ENCODE results near the gene AVPR1A.
"Not testable (repeated sequence)": the region's sequence is repeated elsewhere in the genome, so short reads cannot be mapped to it uniquely, and the experiment has no call there.

AVPR1A gene

GRCh38 chr12:63150713-63151622 lies at the start of gene AVPR1A:
AVPR1A (minus strand) TSS chr12:63151201; CDS start chr12:63150836, 365 bp downstream.
- DNase-seq: no peak

DNA sequence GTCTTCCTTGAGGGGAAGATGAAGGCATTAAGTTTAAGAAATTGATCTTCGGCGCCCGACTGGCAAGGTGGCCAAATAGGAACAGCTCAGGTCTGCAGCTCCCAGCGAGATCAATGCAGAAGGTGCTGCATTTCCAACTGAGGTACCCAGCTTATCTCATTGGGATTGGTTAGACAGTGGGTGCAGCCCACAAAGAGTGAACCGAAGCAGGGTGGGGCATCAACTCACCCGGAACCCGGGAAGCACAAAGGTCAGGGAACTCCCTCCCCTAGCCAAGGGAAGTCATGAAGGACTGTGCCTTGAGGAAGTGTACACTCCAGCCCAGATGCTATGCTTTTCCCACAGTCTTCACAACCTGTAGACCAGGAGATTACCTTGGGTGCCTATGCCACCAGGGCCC lies 45.2 kb upstream of the AVPR1A start:
- no peak for DNase-seq

DNA sequence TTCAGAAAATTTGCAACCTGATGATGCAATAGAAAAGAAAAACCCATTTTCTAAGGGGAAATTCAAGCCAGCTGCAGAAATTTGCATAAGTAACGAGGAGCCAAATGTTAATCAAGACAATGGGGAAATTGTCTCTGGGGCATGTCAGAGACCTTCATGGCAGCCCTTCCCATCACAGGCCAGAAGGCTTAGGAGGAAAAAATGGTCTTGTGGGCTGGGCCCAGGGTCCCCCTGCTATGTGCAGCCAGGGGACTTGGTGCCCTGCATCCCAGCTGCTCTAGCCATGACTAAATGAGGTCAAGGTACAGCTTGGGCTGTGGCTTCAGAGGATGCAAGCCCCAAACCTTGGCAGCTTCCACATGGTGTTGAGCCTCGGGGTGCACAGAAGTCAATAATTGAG lies 28.2 kb upstream of the AVPR1A start:
- no peak for DNase-seq

DNA sequence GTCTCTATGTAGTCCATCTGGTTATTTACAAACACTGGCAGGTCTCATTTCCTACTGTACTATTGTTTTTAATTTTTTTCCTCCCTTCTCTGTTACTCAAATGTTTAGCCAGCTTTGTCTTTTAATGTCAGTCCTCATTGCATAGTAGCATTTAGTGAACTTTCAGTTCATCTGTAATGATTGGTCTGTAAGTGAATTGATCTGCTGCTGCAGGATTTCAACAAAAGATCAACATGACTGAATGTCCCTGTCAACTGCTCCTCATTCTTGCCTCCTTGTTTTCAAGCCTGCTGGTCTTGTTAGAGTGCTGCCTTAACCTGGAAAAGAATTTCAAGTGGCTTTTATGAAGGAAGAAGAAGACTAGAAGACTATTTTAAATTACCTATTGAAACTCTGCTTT lies 19.3 kb upstream of the AVPR1A start:
- DNase-seq: no peak

DNA sequence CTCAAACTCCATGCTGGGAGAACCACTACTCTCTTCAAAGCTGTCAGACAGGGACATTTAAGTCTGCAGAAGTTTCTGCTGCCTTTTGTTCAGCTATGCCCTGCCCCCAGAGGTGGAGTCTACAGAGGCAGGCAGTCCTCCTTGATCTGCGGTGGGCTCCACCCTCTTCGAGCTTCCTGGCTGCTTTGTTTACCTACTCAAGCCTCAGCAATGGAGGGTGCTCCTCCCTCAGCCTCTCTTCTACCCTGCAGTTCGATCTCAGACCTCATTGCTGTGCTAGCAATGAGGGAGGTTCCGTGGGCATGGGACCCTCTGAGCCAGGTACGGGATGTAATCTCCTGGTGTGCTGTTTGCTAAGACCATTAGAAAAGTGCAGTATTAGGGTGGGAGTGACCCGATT lies 16.7 kb upstream of the AVPR1A start:
- DNase-seq: not testable (repeated sequence)

GRCh38 chr12:63164911-63165310 lies 13.9 kb upstream of the AVPR1A start:
- DNase-seq: no peak

- no peak for DNase-seq
Measured at GRCh38 chr12:63163541-63163940, 12.5 kb upstream of the AVPR1A start.

DNA sequence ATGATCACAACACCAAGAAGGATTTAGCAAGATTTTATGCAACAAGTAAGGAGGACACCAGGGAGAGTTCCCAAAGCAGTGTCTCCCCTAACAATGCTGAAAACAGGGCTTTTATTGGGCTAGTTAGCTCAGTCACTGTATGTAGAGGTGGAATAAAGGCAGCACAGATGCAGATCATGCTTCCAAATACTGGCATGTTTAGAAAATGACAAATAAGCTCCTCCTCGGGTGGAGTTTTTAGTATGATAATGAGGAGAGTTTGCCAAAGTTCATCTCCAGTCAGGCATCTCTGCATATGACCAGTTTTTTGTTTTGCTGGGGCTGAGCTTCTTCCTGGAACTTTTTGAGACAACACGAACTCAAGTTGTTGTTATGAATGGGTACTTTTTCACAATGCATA lies 4.4 kb upstream of the AVPR1A start:
- no peak for DNase-seq

GRCh38 chr12:63154560-63154959 lies 3.6 kb upstream of the AVPR1A start:
- DNase-seq: no peak

DNA sequence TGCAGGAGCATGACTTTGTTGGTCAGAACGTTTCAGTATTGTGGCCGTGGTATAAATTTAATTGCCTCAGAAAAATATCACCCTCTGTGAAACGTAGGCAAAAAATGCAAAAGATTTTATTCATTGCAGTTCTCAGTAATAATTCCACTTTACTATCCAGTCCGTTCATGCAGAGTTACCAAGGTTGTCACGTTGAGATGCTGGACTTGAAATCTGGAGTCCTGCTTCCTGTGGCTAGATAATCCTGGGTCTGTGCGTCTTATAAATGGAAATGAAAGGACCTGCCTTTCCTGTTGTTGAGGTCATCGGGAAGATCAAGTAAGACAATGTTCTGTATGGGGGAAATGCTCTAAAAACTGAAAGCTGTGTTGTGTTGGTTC lies 1.3 kb upstream of the AVPR1A start:
- DNase-seq: no peak

DNA sequence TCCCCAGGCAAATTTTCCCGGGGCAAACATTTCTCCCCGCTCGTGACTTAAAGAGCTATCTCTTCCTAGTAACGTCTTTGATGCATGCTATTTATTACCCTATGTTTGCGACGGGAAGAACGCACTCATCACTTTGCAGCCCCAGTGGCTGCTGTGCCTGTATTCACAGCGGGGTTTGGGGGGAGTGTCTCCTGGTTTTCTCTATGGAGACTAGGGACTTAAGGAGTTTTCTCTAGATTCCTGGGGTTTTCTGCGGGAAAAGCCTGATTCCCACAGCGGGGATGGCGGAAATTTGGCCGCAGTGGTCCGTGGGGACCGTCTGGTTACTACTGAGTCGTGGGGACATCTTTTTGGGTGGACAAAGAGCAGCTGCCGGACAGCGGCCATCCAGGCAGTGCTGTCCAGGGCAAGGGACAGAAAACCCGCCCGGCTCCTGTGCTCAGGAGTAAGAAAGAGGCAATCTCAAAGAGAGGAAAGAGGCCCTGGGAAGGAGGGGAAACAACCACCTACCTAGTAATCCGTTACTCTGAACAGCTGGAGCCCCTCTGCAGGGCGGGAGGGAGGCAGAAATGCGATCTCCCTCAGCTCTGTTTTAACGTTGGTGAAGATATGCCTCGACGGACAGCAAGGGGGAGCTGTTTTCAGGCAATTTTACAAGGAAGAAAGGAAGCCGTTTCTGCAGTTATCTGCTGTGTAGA lies 771 bp upstream of the AVPR1A start:
- DNase-seq: peak; percentile 9 to 53

DNA sequence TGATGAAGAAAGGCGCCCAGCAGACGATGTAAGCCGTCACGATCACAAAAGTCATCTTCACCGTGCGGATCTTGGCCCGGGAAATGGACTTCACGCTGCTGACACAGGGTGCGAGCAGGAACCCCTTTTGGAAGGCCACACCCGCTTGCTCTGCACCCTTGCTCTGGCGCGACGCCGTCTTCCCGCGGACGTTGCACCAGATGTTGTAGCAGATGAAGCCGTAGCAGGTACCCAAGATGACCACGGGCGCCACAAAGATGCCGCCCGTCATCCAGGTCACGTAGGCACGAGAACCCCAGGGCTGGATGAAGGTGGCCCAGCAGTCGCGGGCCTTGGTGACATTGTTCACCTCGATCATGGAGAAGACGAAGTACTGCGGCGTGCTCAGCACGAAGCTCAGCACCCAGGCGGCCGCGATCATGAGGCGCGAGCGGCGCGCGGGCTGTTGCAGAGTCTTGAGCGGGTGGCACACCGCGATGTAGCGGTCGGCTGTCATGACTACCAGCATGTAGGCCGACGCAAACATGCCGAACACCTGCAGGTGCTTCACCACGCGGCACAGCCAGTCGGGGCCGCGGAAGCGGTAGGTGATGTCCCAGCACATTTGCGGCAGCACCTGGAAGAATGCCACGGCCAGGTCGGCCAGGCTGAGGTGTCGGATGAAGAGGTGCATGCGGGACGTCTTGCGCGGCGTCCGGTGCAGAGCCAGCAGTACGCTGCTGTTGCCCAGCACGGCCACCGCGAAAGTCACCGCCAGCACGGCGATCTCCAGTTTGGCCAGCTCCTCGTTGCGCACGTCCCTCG lies 890 bp downstream of the AVPR1A start:
- no peak for DNase-seq

GRCh38 chr12:63144556-63144955 lies 6.4 kb downstream of the AVPR1A start:
- no peak for DNase-seq

DNA sequence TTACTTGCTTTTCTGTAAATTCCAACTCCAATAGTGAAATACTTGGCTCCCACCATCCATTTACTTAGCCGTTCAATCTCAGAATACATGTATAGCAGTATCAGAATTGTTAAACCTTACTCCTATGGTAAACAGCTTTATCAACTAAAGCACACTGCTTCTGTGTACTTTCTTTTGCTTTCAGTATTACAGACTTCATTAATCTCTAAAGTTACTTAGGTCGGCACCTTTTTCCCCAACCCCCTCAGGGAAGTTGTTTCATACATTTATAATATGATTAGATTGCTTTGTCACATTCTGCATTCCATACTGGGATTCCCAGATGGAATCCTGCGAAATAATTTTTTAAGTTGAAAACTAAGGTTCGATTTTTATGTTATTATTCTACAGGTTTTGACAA lies 12.5 kb downstream of the AVPR1A start:
- DNase-seq: no peak

DNA sequence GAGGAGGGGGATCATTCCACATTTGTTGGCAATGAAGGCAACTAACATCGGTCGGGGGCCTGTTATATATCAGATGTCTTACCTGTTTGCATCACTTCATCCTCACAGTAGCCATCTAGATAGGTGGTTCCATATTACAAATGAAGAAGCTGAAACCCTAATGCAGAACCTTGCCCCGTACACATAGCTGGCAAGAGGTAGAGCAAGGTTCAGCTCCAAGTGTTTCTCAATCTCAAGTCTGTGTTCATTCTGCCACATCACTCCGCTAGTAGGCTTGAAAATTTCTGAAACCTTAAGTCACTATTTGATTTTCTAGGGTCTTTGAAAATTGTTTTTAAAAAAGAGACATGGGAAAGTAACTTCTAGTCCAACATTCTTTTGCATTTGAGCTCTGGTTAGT lies 17.0 kb downstream of the AVPR1A start:
- DNase-seq: no peak

- no peak for DNase-seq
Measured at GRCh38 chr12:63132201-63132600, 18.8 kb downstream of the AVPR1A start.

GRCh38 chr12:63129927-63130326 lies 21.1 kb downstream of the AVPR1A start:
- no peak for DNase-seq

DNA sequence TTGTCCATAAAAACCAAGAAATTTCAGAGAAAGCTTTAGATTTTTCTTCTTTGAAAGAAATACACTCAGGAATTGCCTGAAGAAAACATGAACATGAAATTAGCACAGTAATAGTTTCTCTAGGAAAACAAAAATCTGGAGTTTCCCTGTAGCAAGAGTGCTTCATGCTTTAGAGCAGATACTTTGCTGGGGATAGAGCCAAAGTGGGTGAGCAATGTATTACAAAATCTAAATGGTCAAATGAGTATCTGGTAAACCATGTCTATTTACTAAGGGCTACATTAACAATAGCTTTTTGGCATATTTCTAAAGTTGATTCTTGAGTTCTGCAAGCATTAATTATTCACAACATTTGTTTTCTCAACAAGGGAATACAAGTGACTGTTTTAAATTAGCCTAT lies 26.2 kb downstream of the AVPR1A start:
- no peak for DNase-seq

DNA sequence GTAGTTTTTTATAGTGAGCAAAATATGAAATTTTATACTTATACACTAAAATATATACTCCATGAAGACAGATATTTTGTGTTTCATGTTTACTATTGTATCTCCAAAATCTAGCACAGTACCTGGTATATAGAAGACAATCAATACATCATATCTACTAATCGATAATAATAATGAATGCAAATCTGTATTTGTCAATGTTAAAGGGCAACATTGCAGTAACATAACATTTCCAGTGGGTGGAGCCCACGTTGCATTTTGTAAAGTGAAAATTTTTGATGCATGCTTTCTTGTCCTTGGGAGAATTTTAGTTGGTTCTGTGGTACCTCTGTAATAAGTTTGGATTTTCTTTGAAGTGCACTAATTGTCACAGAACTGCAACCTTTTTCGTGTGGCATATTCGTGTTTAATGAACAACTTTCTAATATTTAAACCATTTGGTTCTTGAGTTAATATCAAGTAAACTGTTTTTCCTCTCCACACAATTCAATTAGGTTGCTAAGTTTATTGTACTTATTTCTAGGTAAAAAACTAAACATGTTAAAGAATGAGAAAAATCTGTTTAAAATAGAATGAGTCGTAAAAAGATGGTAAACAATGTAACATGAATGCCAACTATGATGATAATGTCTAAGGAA lies 47.4 kb downstream of the AVPR1A start:
- DNase-seq: peak in 1 of 2 experiments; percentile 22

GRCh38 chr12:63101920-63102319 lies 49.1 kb downstream of the AVPR1A start:
- no peak for DNase-seq

GRCh38 chr12:63098851-63099250 lies 52.1 kb downstream of the AVPR1A start:
- DNase-seq: peak in 1 of 2 experiments; percentile 23

GRCh38 chr12:63095369-63095980 lies 55.5 kb downstream of the AVPR1A start:
- no peak for DNase-seq

Data from NCI-H1930 (cell line).